ENCODE data around the gene NUAK2.
A peak's percentile ranks its signal among the peaks of the same experiment; 100 is the strongest.

NUAK2 gene

DNA sequence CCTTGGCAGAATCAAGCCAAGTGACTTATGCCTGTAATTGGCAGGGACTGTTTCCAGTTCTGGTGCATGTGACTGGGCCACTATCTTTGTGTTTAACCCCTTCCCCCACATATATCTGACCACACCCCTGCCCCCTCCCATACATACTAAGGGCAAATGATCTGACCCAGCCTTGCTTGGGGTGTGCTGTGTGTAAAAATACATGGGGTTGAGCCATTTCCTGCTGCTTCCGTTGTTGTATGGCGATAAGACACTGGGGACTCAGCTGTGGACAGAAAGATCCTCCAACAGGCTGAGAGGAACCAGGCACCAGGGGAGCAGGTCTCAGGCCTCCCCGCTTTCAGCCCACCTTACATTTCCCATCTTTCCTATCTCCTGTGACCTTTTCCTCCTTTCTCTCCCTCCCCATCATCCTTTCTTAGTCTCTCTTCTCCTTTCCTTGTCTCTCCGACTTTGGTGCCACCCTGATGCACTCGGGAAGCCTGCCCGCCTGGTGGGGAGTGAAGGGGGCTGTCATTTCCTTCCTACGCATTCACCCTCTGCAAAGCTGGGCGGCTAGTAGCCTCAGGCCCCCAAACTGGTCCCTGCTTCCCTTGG is 54.1 kb downstream of the NUAK2 start:
- TF ChIP-seq CTCF (conservative IDR thresholded peaks at IDR 0.05; ENCODE audit: low read depth, low read length) = no peak
- DNase-seq (ENCODE audit: low read depth) = no peak
- no peak overlapping the region for H3K4me3 ChIP-seq (ENCODE audit: low read depth, low read length)

DNA sequence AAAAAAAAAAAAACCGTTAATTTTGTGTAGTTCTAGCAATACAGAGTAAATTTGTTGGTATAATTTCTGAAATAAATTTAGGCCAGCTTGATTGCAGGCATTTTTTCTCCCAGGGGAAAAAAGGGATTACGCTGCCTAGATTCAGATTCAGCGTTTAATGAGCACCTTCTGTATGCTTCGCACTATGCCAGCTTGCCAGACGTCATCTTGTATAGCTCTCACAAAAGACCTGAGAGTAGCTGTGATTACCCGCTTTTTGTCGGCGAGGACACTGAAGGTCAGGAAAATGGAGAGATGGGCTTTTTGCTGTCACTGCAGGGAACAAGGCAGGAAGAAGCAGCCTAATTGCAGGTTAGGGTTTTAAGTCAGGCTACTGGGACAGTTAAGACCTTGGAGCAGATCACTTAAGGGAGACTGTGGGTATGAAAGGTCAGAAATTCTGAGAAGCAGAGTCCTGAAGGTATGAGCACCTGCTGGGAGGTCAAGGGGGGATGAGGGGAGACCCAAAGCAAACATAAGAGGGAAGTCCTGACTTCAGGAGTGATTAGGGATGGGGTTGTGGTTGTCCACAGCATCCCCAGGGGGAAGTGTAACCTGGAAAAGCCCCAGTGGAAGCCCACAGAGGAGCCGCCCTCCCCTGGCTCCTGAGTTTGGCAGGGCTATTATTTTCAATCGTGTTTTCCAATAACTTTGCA is 54.8 kb downstream of the NUAK2 start:
- DNase-seq (ENCODE audit: low read depth) = no peak
- no peak overlapping the region for H3K4me3 ChIP-seq (ENCODE audit: low read depth, low read length)
- no peak for TF ChIP-seq CTCF (conservative IDR thresholded peaks at IDR 0.05; ENCODE audit: low read depth, low read length)

DNA sequence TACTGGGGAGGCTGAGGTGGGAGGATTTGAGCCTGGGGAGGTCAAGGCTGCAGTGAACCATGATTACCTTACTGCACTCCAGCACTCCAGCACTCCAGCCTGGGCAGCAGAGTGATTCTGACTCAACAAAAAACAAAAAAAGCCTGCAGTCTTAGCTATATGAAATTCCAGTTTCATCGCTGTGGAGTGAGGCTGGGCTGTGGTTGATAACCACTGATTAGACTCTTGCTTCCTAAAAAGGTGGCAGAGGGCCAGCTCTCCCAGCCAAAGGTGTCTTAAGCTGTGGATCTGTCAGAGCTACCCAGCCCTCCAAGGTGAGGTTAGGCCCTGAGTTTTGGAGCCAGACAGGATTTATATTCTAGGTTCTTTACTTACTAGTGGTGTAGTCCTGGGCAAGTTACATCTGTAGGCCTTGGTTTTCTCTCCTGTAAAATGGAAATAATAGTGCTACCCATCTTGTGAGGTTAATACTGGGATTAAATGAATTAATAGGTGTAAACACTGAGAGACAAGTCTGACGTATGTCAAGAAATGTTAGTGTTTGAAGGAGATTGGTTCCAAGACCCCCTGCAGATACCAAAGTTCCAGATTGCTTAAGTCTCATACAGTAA is 57.9 kb downstream of the NUAK2 start:
- peak; percentile 46 for DNase-seq (ENCODE audit: low read depth)
- no peak overlapping the region for H3K4me3 ChIP-seq (ENCODE audit: low read depth, low read length)
- TF ChIP-seq CTCF (conservative IDR thresholded peaks at IDR 0.05; ENCODE audit: low read depth, low read length) = no peak

DNA sequence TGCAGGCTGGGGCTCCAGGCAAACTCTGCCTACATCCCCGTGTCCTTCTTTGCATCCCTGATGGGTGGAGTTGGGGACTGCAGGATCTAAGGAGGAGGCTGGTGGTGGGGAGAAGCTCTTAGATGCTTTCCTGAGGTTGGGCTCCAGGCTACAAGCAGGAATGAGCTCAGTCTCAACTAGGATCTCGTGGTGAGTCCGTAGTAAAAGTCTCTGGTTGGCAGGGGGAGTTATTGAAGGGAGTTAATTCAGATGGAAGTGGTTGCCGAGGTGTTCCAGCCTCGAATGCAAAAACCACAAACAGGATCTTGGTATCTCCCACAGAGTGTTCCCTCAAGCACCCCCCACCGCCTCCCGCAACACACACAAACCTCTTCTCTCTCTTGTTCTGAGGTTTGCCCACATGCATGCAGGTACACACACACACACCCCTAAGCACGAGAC is 58.8 kb downstream of the NUAK2 start:
- no peak overlapping the region for H3K4me3 ChIP-seq (ENCODE audit: low read depth, low read length)
- no peak for TF ChIP-seq CTCF (conservative IDR thresholded peaks at IDR 0.05; ENCODE audit: low read depth, low read length)
- DNase-seq (ENCODE audit: low read depth) = peak; percentile 52

DNA sequence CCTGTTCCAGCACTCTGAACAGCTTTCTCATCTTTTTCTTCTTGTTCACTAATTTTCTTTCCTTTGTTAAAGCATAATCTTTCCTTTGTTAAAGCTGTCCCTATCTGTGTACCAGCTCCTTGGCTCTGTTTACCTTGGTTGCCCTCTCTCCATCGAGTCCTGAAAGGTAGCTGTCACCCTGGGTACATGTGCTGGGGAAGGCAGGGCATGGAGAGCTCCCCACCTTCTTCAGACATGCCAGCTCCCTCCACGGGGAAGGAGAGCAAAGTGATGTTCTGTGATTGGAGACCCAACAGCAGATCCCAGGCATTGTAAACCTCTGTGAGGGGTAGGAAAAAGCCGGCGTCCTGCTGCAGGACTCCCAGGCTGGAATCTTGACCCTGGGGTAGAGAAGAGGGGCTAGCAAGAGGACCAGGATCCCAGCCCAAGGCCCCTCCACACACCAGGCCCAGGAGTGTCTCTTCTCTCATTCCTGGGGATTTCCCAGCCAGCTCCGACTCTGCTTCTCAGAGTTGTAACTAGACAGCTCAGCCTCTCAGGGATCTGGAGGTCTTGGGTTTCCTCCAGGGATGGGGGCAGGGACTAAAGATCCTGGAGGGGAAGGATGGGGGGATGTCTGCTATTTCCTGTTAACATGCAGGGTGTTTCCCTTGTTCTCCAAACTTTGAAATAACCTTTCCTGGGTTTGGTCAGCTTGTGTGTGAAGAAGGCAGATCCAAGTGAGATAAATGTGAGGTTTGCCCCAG is 59.4 kb downstream of the NUAK2 start:
- H3K4me3 ChIP-seq (ENCODE audit: low read depth, low read length) = no peak overlapping the region
- no peak for TF ChIP-seq CTCF (conservative IDR thresholded peaks at IDR 0.05; ENCODE audit: low read depth, low read length)
- peak; percentile 69 for DNase-seq (ENCODE audit: low read depth)

DNA sequence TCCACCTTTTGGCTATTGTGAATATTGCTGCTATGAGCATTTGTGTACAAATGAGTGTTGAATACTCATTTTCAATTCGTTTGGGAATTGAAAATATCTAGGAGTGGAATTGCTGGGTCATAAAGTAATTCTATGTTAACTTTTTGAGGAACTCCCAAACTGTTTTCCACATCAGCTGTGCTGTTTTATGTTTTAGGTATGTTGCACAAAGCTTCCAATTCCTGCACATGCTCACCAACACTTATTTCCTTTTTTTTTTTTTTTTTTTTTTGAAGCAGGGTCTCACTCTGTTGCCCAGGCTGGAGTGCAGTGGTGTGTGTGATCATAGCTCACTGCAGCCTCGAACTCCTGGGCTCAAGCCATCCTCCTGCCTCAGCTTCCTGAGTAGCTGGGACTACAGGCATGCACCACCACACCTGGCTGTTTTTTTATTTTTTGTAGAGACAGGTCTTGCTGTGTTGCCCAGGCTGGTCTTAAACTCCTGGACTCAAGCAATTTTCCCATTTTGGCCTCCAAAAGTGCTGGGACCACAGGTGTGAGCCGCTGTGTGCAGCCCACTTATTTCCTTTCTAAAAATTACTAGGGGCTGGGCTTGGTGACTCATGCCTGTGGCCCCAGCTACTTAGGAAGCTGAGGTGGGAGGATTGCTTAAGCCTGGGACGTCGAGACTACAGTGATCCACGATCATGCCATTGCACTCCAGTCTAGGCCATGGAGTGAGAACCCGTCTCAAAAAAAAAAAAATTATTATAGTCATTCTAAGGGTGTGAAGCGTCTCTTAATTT is 60.4 kb downstream of the NUAK2 start:
- no peak for TF ChIP-seq CTCF (conservative IDR thresholded peaks at IDR 0.05; ENCODE audit: low read depth, low read length)
- H3K4me3 ChIP-seq (ENCODE audit: low read depth, low read length) = no peak overlapping the region
- DNase-seq (ENCODE audit: low read depth) = peak; percentile 73
